Measurements from ENCODE around the gene RCN2. TPM values are rescaled to one million over a fixed set of nuclear protein-coding genes. Genes with fewer than 3 reads are reported as not detected.

The RCN2 gene
- polyA plus RNA-seq, 1 experiment: 30.8 TPM

- Histone ChIP-seq H3K4me3 (ENCODE audit: low read depth, low read length) (no peak overlapping the region), H3K27me3 (ENCODE audit: control insufficient read depth, insufficient read depth, low read length) (peaks cover 2% of the 10 kb centered on the region; the same call in 1 of the 2 replicates), H3K36me3 (ENCODE audit: control insufficient read depth, insufficient read depth, low read length) (no peaks in the 10 kb centered on the region)
- DNase-seq (ENCODE audit: low read depth): no peak
- CTCF ChIA-PET: no interaction called here
- no peak for TF ChIP-seq CTCF (IDR thresholded peaks at IDR 0.05; ENCODE audit: insufficient read depth, low read depth, low read length)
- POLR2A ChIA-PET: no interaction called here
These were observed 19.1 kb upstream of the RCN2 start for GRCh38 chr15:76912430-76912829.

DNA sequence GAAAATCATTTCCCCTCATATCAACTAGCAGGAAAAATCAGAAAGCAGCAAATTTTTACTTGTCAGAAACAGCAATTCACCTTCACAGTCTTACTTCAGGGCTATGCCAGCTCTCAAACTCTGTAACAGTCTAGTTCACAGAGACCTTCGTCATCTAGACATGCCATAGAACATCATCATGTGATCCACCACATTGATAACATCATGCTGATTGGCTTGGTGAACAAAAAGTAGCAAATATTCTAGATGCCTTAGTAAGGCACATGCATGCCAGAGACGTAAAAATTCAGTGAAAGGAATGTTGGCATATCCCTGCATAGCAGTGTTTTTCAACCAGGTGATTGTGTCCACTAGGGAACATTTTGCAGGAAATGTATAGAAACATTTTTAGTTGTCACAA is 17.8 kb upstream of the RCN2 start:
- Histone ChIP-seq H3K27me3 (ENCODE audit: control insufficient read depth, insufficient read depth, low read length) (peaks cover 4% of the 10 kb centered on the region; the same call in 1 of the 2 replicates), H3K4me3 (ENCODE audit: low read depth, low read length) (no peak overlapping the region), H3K36me3 (ENCODE audit: control insufficient read depth, insufficient read depth, low read length) (no peaks in the 10 kb centered on the region)
- POLR2A ChIA-PET: no interaction called here
- no peak for DNase-seq (ENCODE audit: low read depth)
- CTCF ChIA-PET: interaction anchor here (0.9 kb wide), 1 partner anchor 10 kb away, joined by 4 read pairs; no protein-coding TSS in a partner anchor
- TF ChIP-seq CTCF (IDR thresholded peaks at IDR 0.05; ENCODE audit: insufficient read depth, low read depth, low read length): no peak

DNA sequence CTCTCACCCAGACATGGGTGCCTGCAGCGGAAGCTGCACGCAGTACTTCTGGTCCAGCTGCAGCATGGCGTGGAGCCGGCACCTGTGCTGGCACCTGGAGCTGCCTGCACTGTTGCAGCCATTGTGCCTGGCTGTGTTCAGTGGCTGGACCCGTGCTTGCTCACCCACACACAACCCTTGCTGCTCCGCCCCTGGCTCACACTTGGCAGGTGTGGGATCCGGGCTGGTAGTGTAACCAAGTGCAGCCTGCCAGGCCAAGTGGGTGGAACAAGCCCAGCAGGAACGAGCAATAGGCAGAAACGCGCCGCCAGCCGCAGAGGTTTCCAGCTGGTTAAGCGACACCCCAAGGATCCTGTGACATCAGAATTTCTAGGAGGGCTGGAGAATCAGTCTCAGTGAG is 15.2 kb upstream of the RCN2 start:
- TF ChIP-seq CTCF (IDR thresholded peaks at IDR 0.05; ENCODE audit: insufficient read depth, low read depth, low read length): no peak
- H3K27me3 ChIP-seq (ENCODE audit: control insufficient read depth, insufficient read depth, low read length): peaks cover 7% of the 10 kb centered on the region
- no peak for DNase-seq (ENCODE audit: low read depth)
- POLR2A ChIA-PET: no interaction called here
- no peaks in the 10 kb centered on the region for H3K36me3 ChIP-seq (ENCODE audit: control insufficient read depth, insufficient read depth, low read length)
- CTCF ChIA-PET: interaction anchor here (1.0 to 1.2 kb wide), 2 partner anchors 8 to 10 kb away, joined by 3 read pairs; no protein-coding TSS in a partner anchor
- no peak overlapping the region for H3K4me3 ChIP-seq (ENCODE audit: low read depth, low read length)

- POLR2A ChIA-PET: no interaction called here
These were observed 3.3 kb upstream of the RCN2 start for GRCh38 chr15:76928201-76928600.

DNA sequence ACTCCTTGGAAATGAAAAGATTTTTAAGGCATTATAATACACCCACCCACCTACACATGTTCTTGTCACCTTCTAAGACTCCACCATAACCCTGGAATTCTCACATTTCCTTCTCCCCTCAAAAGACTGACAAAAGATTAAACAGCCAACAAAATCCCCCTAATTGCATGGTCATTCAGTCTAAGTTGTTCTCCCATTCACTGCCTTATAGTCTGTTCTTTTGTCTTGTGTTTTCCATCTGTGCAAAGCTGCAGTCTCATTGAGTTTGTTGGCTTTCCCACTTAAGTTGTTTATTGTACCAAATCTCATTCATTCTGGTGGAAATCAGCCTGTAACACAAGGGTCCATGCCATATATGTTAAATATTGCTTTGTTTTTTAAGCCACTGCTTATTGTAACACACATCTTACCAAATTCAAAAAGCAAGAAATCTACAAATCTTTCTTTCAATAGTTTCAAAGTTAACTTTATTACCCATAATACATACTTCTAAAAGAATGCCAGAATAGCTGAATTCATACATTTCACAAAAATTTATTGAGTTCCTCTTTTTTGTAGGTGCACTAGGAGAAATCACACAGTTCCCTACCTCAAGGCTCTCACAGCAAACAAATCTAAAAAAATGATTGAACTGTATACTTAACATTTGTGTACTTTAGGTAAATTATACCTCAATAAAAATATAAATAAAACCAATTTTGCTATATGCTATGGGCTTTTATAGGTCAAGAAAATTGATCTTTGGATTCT is 2.4 kb upstream of the RCN2 start:
- Histone ChIP-seq H3K27me3 (ENCODE audit: control insufficient read depth, insufficient read depth, low read length) (no peaks in the 10 kb centered on the region), H3K36me3 (ENCODE audit: control insufficient read depth, insufficient read depth, low read length) (no peaks in the 10 kb centered on the region), H3K4me3 (ENCODE audit: low read depth, low read length) (no peak overlapping the region)
- POLR2A ChIA-PET: no interaction called here
- CTCF ChIA-PET: no interaction called here
- no peak for TF ChIP-seq CTCF (IDR thresholded peaks at IDR 0.05; ENCODE audit: insufficient read depth, low read depth, low read length)
- no peak for DNase-seq (ENCODE audit: low read depth)

More at GRCh38 chr15:76928201-76928600, 3.3 kb upstream of the RCN2 start:
- H3K36me3 ChIP-seq (ENCODE audit: control insufficient read depth, insufficient read depth, low read length): no peaks in the 10 kb centered on the region
- DNase-seq (ENCODE audit: low read depth): no peak
- CTCF ChIA-PET: no interaction called here
- H3K4me3 ChIP-seq (ENCODE audit: low read depth, low read length): no peak overlapping the region
- TF ChIP-seq CTCF (IDR thresholded peaks at IDR 0.05; ENCODE audit: insufficient read depth, low read depth, low read length): no peak
- H3K27me3 ChIP-seq (ENCODE audit: control insufficient read depth, insufficient read depth, low read length): no peaks in the 10 kb centered on the region

All from BJ (cell line).